ENCODE results near the gene ACE. TPM values are rescaled to one million over a fixed set of nuclear protein-coding genes. Genes with fewer than 3 reads are reported as not detected.

ACE gene
- 1.1 and 2.4 TPM in 2 replicates for total RNA-seq (2014; rRNA removed; shearing (Covaris generic))

DNA sequence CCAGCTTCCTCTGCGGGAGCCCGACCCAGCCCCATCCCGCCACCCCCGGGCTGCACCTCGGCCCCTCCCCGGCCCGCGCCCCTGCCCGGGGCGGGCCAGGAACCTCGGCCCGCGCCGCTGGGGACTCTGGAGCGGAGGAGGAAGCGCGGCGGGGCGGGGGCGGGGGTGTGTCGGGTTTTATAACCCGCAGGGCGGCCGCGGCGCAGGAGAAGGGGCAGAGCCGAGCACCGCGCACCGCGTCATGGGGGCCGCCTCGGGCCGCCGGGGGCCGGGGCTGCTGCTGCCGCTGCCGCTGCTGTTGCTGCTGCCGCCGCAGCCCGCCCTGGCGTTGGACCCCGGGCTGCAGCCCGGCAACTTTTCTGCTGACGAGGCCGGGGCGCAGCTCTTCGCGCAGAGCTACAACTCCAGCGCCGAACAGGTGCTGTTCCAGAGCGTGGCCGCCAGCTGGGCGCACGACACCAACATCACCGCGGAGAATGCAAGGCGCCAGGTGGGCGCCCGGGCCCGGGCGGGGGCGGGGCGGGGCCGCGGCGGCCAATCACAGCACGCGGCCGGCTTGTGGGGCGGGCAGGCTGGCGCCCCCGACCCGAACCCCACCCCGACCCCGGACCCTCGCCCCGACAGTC lies at the start of gene ACE:
TSS of gene ACE (plus strand) at position 208 of the 626 bp plus-strand sequence. CDS start at position 242, 34 bp downstream.
- in situ Hi-C loops (cut with HindIII; ENCODE audit: low sequenced_read_pairs): no loop called here
- peak; percentile 30 for DNase-seq (ENCODE audit: low spot score)

DNA sequence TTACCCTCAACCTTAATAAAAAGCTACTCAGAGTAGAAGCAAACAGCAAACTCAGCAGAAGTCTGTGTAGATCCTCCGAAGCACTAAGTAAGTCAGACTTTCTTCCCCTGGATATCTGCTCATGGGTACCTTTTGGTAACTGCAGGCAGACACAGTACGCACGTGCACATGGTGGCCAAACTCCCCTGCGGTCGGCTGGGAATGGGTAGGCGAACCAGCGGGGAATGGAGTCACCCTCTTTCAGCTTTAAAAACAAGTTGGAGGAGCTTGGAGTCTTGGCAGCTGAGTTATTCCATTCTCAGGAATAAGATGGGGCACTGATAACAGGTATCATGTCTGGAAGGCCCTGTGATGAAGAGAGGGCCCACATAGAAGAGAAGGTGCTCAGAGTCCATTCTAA lies 47.1 kb upstream of the ACE start:
- in situ Hi-C loops (cut with HindIII; ENCODE audit: low sequenced_read_pairs): no loop called here
- DNase-seq (ENCODE audit: low spot score): no peak

DNA sequence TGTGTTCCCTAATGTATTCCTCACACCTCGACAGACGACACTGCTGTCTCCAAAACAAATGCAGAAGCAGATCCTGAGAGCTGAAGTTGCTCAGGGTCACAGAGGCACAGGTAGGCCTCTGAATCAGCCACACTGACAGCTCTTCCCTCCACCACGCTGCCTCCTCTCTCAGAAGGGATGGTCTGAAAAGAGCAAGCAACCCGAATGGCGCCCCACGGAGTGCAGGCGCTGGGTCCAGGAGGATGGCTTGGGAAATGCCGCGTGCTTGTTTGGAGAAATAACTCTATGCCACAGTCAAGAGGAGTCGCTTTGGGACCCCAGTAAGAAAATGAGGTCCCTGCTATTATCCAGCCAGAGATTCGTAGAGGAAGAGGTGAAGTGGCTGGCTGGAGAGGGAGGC lies 46.6 kb upstream of the ACE start:
- no peak for DNase-seq (ENCODE audit: low spot score)
- in situ Hi-C loops (cut with HindIII; ENCODE audit: low sequenced_read_pairs): no loop called here

DNA sequence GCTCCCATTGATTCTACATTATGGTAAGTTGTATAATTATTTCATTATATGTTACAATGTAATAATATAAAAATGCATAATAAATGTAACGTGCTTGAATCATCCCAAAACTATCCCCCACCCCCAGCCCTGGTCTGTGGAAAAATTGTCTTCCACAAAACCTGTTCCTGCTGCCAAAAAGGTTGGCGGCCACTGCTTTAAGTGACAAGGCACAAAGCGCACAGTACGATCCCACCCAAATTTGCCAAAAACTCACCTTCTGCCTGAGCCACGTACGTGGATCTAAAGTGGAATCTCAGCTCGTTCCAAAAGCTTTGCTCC lies 45.3 kb upstream of the ACE start:
- in situ Hi-C loops (cut with HindIII; ENCODE audit: low sequenced_read_pairs): no loop called here
- no peak for DNase-seq (ENCODE audit: low spot score)

DNA sequence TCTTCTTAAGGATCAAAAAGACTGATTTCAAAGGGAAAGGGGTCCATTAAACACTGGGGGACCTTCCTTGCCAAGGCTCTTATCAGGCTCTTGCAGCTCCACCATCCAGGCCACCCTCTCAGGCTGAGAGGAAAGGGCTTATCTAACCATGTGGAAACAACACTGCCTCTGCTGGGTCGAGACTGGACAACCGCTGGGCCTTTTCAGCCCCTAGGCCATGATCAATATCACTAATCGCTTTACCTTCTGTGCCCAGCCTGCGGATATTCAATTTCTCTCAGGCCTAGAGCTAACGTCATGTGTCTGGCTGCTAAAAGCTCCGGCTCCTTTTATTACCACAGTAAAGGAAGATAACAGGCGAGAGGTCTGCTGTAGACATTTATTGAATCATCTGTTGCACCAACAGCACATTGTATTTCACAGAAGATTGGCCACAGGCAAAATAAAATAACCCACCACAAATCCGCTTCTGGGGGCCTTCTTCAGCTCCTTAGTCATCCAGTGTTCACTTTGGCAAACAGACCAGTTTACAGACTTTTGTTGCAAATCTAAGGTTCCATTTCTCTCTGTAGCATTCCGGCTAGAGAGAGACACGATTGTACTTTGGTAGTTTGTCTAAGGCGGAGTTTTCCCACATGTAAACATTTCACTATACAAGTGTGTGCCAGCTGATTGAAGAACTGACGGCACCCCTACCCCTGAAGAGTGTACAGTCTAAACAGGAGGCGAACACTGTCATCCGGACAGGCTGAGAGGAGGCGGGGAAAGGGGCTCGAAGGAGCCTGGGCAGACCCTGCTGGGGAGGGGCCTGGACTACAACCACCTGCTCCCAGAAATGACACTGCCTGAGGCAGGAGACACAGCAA lies 44.7 kb upstream of the ACE start:
- DNase-seq (ENCODE audit: low spot score): no peak
- in situ Hi-C loops (cut with HindIII; ENCODE audit: low sequenced_read_pairs): no loop called here

DNA sequence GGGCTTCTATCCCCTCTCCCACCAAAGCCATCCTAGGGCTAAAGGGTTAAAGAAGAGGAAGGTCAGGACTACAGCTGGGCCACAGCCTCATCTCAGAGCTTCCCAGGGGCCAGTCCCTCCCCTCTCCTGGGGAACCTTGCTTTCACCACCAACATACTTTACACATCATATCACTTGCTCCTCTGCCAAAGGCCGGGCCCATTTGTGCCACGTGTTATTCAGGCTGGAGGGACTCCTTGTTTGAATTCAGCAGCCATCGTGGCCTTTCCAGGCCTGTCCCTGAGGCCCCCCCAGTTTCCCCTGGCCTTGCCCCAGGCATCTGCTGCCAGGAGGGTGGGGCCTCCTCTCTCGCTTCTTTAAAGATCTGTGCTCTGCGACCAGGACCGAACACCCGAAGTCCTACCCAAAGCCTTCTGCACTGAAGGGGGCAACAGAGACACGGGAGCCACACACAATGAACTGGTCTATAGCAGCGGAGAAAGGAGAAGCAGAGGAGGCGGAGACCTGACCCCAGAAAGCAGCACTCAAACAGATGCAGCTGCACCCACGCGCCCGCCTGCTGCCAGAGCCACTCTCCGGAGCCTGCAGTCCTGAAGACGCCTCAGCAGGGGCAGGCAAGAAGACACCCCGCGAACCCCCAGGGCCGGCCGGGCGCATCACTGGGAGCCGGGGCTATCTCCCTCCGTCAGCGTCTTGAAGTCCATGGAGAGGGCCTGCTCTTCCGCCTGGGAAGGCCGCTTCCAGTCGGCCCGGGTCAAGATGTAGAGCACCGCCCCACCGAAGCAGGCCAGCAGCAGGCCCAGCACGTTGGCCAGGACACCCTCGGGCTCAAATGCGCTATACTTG lies 42.9 kb upstream of the ACE start:
- DNase-seq (ENCODE audit: low spot score): no peak
- in situ Hi-C loops (cut with HindIII; ENCODE audit: low sequenced_read_pairs): no loop called here

DNA sequence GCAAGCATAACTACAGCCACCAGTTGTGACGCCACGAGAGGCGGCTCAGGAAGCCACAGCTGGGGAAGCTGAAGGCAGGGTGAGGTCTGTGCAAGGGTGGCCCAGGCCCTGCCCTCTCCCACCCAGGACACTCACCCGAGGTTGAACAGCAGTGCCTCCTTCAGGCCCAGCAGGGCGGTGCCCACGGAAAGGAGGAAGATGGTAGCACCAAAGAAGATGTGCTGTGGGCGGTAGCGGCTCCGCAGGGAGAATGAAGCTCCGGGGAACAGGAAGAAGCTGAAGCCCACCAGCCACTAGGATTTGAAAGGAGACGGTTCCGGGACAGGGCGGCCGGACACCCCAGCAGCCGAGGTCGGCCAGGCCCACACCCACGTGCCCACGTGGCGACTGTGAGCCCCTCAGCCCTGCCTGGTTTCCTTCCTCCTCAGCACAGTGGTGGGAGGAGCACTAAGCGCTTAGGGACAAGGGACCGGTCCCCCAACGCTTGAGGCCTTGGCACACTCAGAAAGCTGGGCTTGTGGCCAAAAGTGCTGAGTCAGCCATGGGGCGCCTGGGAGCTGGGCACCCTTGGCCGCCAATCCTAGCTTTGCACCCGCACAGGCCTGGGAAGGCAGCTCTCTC lies 41.8 kb upstream of the ACE start:
- in situ Hi-C loops (cut with HindIII; ENCODE audit: low sequenced_read_pairs): no loop called here
- peak; percentile 15 for DNase-seq (ENCODE audit: low spot score)

DNA sequence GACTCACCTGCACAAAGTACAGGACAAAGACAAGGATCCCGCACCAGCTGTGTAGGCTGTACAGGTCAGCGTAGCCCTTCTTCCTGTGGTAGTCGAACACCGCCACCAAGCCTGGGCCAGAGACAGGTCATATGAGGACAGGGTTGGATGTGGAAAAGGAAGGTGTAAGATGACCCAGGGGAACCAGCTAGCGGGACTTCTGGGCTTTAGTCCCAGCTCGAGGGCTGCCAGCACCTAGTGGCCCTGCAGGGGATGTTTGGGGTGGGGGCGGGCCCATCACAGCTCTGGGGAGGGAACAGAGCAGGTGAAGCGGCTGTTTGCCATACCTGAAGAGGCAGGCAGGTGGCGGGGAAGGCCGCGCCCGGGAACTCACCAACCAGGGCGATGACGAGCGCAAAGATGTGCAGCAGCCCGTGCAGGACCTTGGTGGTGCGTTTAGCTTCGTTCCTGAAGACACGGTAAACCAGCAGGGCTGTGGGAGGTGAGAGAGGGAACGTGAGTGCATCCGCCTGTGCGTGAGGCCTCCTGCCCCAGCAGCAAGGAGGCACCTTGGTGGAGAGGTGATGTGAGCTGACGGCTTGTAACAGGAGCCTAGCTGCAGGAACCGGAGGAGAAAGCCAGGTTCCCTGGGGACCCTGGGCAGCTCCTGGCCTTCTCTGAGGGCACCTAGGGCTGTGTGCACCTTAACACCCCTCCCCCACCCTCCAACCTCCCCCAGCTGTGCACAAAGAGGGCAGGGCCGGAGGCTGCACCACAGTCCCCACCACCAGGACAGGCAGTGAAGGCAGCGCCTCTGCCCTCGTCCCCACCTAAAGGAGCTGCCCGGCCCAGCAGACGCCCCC lies 41.0 kb upstream of the ACE start:
- in situ Hi-C loops (cut with HindIII; ENCODE audit: low sequenced_read_pairs): no loop called here
- DNase-seq (ENCODE audit: low spot score): no peak

DNA sequence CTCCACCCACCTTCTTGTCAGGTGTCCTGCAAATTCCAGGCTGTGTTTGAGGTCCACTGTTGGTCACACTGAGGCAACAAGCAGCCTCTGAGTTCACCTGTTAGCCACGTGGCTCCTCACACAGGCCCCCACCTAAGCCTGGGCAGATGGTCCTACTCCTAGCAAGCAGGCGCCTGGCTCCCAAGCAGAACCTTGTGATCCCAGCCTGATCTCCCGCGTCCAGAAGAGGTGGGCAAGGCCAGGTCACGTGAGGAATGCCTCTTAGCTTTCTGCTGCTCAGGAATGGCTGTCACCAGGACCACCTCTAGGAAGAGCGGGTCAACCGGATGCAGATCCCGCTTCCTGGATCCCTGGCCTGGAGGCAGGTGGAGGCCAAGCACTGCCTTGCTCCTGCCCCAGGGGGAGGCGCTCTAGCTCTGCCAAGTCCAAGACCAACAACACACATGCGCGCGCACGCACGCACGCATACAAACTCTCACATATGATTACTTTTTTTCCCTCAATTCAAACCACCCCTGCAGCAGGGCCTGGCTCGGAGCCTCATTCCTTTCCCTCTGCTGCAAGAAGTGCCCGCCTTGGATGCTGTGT lies 40.2 kb upstream of the ACE start:
- no peak for DNase-seq (ENCODE audit: low spot score)
- in situ Hi-C loops (cut with HindIII; ENCODE audit: low sequenced_read_pairs): no loop called here

DNA sequence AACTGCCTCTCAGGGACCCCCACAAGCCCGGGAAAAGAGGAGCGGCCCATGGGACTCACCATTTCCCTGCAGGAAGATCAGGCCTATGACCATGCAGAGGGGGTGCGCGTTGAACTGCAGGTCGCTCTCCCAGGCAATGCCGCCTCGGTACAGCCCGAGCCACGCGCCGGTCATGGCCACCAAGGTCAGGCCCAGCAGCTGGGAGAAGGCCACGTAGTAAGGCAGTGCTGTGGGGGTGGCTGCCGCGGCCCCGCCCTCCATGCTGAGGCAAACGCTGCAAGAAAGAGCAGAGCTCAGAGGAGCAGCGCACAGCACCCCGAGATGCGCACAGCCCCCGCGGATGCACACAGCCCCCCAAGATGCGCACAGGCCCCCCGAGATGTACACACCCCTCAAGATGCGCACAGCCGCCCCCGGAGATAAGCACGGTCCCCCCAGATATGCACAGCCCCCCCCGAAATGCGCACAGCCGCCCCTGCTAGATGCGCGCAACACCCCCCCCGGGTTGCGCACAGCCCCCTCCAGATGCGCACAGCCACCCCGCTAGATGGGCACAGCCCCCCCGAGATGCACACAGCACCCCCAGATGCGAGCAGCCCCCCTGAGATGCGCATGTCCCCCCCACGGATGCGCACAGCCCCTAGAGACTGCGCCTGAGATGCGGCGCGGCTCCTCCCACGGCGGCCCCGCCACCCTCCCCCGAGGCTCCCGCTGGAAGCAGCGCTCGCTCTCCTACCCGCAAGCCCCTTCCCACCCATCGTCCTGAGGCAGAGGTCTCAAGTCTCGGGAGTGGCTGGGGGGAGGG lies 39.4 kb upstream of the ACE start:
- DNase-seq (ENCODE audit: low spot score): no peak
- in situ Hi-C loops (cut with HindIII; ENCODE audit: low sequenced_read_pairs): no loop called here

DNA sequence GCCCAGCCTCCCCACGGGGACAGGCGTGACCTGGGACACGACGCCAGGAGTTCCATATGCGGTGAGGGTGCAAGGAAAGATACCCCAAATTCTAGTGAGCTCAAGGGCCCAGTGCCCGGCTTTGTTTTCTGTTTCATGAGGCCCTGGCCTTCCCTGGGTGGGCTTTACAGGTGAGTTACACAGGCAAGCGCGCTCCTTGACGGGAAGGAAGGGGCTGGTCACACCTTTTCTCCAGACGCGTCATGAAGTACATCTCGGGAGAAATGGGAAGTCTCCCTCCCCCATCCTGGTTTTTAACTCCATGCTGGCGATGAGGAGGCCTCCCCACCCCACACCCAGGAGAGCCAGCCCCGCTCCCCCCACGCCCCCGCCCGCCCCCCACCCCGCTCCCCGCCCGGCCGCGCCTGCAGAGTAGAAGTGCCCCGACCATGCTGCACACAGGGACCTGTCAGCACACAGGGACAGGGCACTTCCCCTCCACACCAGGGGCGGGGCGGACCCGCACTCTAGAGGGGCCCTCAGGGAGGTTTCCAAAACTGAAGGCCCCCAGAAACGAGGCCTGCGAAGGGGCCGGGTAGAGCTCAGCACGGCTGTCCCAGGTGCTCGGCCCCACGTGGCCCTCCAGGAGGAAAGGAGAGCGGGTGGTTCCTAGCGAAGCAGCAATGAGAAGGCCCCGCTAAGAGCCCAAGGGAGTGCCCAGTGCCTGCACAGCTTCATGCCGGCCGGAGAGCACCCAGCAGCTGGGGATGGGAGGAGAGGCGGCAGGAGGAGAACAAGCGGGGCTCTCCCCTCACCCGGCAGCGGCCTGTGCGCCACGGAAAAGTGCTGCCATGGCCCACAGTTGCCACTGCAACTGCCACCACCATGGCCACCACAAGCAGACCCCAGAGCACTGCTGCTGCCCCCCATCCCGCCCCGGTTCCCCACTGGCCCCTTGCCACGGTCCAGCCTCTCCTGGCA lies 38.5 kb upstream of the ACE start:
- no peak for DNase-seq (ENCODE audit: low spot score)
- in situ Hi-C loops (cut with HindIII; ENCODE audit: low sequenced_read_pairs): no loop called here

DNA sequence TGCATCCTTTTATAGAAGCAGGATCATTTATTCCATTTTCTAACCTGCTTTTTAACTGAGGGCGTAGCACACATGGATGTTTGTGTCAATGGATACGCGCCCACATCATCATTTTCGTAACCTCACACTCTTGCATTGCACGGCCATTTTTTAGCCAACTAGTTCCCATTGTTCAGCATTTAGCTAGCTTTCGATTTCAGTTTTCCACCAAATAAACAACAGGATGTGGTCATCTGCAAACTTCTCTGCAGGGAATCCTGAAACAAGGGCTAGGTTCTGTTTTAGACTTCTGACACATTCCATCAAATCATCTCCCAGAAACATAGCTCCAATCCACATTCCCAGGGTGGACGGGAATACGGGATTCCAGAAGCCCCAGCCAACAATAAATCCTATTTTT lies 37.2 kb upstream of the ACE start:
- no peak for DNase-seq (ENCODE audit: low spot score)
- in situ Hi-C loops (cut with HindIII; ENCODE audit: low sequenced_read_pairs): no loop called here

DNA sequence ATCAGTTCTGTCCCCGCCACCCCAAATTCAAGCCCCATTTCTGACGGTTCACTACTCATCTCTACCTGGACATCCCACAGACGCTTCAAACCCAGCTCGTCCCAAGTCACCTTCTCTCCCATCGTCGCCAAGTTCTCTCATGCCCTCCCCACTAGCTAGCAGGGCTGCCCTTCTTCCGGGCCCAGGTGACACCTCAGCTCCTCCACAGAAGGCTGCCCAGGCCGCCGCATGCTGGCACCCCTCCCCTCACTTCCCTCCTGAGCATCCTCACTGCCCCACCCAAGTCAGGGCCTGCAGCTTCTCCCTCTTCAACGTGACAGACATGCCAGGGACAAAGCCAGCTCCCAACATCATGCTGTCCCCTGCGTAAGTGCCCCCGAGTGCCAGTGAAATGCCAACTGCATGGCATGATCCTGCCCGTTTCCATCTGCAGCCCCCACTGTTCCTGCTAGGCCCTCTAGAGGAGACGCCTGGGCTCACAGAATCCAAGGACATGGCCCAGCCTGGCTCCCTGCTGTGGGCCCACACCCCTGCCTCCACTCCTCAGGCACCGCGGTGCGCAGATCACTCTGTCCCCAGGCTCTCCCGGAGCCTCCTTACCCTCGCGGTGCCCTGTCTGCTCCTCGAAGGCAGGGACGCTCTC lies 36.6 kb upstream of the ACE start:
- in situ Hi-C loops (cut with HindIII; ENCODE audit: low sequenced_read_pairs): no loop called here
- no peak for DNase-seq (ENCODE audit: low spot score)

DNA sequence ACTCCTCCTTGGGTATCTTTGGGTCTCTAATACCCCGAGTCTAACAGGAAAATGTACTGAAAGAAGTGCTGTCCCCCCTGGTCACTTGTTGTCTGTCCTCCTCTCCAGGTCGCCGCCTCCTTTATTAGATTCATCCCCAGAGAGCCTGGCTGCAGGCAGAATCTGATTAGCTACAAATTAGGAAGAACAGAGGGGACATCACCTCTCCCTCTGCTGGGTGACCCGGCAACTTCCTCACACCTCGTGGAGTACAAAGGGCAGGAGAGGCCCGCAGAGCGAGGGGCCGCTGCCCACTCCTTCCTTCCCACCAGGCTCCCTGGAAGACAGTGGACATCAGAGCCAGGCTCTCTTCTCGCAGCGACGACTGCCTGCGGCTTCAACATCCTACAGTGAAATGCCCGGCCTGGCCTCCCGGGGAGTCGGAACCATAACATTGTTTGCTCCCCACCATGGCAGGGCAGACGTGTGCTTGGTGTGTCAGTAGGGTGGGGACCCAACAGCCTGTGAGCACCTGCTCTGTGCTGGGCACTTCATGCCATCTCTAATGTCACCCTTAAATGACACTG lies 36.0 kb upstream of the ACE start:
- DNase-seq (ENCODE audit: low spot score): no peak
- in situ Hi-C loops (cut with HindIII; ENCODE audit: low sequenced_read_pairs): no loop called here

DNA sequence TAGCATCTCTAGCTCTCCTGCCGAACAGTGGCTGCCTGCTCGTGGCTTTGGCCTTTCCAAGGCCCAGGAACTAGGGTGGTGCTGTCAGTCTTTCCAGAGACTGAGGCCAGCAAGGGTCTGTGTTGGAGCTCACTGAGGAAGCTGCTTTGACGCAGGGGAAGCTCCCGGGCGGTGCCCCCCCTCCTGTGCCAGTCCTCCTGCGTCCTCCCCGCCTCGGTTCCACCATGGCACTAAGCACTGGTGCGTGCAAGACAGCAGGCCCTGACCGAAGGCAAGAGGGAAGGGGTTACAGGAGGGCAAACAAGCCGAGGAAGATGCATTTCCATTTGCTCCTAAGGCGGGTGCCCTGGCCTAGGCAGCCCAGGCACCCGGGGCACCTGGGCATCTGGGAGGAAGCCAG lies 35.2 kb upstream of the ACE start:
- DNase-seq (ENCODE audit: low spot score): no peak
- in situ Hi-C loops (cut with HindIII; ENCODE audit: low sequenced_read_pairs): no loop called here

DNA sequence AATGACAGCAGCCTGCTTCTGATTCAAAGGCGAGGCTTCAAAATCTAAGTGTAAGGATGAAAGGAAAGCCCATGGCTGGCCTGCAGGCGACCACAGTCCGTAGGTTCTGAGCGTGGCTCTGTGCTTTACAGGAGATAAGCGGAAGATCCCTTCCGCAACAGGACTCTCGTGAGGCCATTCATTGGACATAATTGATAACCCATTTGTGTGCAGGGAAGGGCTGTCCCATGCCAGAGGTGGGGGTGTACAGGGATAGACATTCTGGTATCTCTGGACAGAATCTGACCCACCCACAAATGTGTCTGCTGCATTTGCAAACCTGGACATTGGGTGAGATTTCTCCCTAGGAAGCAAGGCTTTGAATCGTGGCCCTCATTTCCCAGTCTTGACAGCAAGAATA lies 34.8 kb upstream of the ACE start:
- no peak for DNase-seq (ENCODE audit: low spot score)
- in situ Hi-C loops (cut with HindIII; ENCODE audit: low sequenced_read_pairs): no loop called here

Measured in G401 (cell line).